Epithelial cell of alveolus of lung (primary cell): ENCODE measurements around the gene OR52N1. TPM values are rescaled to one million over a fixed set of nuclear protein-coding genes. Genes with fewer than 3 reads are reported as not detected.

Experiments used
- total RNA-seq: library from RNA; depleted of rRNA; stranded (reverse); fragments of >200 nt; gene quantifications from 2 replicates; pipeline ENCODE4 v1.2.1, GENCODE V29; 2015

OR52N1 gene
- not detected in 2 replicates for total RNA-seq

GRCh38 chr11:5791165-5791564, at the start of gene OR52N1:
Gene OR52N1 (minus strand): TSS chr11:5791265. CDS start chr11:5788816, 2,449 bp downstream.

DNA sequence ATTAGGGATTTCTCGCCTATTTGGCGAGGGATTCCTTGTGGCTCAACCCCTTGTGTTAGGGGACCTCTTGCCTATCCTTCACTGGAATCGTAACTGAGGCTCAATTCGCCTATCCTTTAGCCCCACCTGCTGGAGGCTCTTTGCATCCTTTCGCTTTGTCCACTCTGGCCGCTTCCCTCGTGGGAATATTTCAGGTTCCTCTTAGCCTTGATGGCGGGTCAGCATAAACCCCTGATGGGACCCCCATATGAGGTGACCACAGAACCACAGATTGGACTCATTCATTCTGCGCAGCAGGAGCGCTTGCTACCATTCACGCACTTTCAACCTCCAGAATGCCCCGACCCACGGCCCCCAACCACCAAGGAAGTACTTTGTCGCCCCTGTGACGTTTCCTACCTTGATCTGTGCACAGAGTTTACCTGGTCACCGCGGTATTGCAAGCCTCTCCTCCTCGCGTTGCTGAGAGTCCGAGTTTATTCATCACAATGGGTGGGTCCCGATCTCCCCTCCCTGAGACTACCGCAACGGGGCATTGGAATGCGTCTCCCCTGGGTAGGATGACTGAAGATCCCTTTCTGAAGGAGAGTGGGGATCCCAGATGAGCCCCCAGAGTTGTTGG, 17.5 kb upstream of the OR52N1 start, which contains the start of gene OR52N2:
OR52N2 (plus strand) TSS at position 425 of the 622 bp plus-strand sequence. CDS start 11,412 bp downstream, outside the sequence.

GRCh38 chr11:5783255-5783654, 7.8 kb downstream of the OR52N1 start, which contains the start of gene OR52N5:
Gene OR52N5 (minus strand): TSS chr11:5783355. CDS start chr11:5778634, 4,721 bp downstream.

DNA sequence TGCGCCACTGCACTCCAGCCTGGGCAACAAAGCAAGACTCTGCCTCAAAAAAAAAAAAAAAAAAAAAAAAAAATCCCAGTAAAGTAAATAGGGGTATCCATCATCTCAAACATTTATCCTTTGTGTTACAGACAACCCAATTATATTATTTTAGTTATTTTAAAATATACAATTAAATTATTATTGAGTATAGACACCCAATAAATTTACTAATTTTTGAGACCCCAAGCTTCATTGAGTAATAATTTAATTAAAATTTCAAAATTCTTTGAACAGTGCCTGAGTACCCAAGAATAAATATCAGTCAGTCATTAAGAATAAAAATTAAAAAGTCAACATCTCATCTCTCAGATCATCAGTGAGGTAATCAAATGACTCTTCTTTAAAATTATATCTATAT, 37.1 kb downstream of the OR52N1 start, which contains the start of gene OR52N4:
OR52N4 (plus strand) TSS at position 301 of the 400 bp plus-strand sequence. CDS start 498 bp downstream, outside the sequence.

Other genes starting within 250 kb of the OR52N1 start
- gene OR52H1, start 242.7 kb downstream of the OR52N1 start, total RNA-seq, result 0.16 TPM in 1 of 2 replicates, not detected in the other
- not detected in 2 replicates for gene OR52B6, start 210.4 kb downstream of the OR52N1 start, total RNA-seq
- gene TRIM6, start 194.6 kb downstream of the OR52N1 start, total RNA-seq, result 2.6 and 5.6 TPM in 2 replicates
- 8.0 and 10.4 TPM in 2 replicates for gene TRIM34, start 166.3 kb downstream of the OR52N1 start, total RNA-seq
- 28.4 and 30.4 TPM in 2 replicates for gene TRIM5, start 106.2 kb downstream of the OR52N1 start, total RNA-seq
- gene TRIM22, start 101.5 kb downstream of the OR52N1 start, total RNA-seq, result 9.3 and 28.7 TPM in 2 replicates
- not detected in 2 replicates for gene OR56B1, start 54.8 kb downstream of the OR52N1 start, total RNA-seq
- gene OR52N4, start 37.0 kb downstream of the OR52N1 start, total RNA-seq, result not detected in 2 replicates
- gene OR52N5, start 7.9 kb downstream of the OR52N1 start, total RNA-seq, result not detected in 2 replicates
- not detected in 2 replicates for gene OR52N2, start 17.7 kb upstream of the OR52N1 start, total RNA-seq
- gene OR52E6, start 50.6 kb upstream of the OR52N1 start, total RNA-seq, result not detected in 2 replicates
- not detected in 2 replicates for gene OR52E8, start 66.4 kb upstream of the OR52N1 start, total RNA-seq
- not detected in 2 replicates for gene OR52E4, start 89.4 kb upstream of the OR52N1 start, total RNA-seq
- not detected in 2 replicates for gene OR52E5, start 101.9 kb upstream of the OR52N1 start, total RNA-seq
- not detected in 2 replicates for gene OR56A3, start 151.0 kb upstream of the OR52N1 start, total RNA-seq
- gene OR56A5, start 177.2 kb upstream of the OR52N1 start, total RNA-seq, result not detected in 2 replicates
- not detected in 2 replicates for gene OR52L1, start 195.7 kb upstream of the OR52N1 start, total RNA-seq
- gene OR56A4, start 215.7 kb upstream of the OR52N1 start, total RNA-seq, result not detected in 2 replicates
- not detected in 2 replicates for gene OR56A1, start 239.5 kb upstream of the OR52N1 start, total RNA-seq